Retinal pigment epithelial cell (primary cell): ENCODE data around the gene CLSTN2.
A peak's percentile ranks its signal among the peaks of the same experiment; 100 is the strongest.

ENCODE experiments used
- DNase-seq: peaks from one replicate; pipeline ENCODE4 v3.0.0-alpha.2; 2010; ENCODE audit warnings: low read depth
- H3K4me3 ChIP-seq: 2 replicates; pipeline ENCODE4 v1.5.1; 2011; ENCODE audit warnings: mild to moderate bottlenecking, low read length, control low read depth, moderate library complexity
- TF ChIP-seq, protein P1 (sequence below): conservative IDR thresholded peaks from 2 replicates; pipeline ENCODE4 v1.5.1; 2011; ENCODE audit warnings: low read depth, low read length, control low read depth, inconsistent platforms

CLSTN2 gene

DNA sequence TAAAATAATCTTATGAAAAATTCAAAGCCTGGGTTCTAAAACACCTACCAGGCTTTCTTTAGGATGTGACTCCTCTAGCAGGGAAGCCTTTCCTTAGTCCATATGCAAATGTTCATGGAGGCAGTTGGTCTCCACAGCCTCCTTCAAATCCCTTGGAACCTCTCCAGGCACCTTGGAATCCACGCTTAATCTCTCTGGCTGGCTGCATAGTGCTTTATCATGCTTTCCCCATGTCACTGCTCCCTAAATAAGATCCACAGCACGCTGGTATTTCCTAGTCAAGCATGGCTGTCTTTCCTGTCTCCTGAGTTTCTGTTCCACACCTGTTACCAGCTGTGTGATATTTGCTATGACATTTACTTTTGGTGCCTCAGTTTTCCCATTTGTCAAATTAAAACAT lies 71.3 kb downstream of the CLSTN2 start:
- TF ChIP-seq, protein P1, sequence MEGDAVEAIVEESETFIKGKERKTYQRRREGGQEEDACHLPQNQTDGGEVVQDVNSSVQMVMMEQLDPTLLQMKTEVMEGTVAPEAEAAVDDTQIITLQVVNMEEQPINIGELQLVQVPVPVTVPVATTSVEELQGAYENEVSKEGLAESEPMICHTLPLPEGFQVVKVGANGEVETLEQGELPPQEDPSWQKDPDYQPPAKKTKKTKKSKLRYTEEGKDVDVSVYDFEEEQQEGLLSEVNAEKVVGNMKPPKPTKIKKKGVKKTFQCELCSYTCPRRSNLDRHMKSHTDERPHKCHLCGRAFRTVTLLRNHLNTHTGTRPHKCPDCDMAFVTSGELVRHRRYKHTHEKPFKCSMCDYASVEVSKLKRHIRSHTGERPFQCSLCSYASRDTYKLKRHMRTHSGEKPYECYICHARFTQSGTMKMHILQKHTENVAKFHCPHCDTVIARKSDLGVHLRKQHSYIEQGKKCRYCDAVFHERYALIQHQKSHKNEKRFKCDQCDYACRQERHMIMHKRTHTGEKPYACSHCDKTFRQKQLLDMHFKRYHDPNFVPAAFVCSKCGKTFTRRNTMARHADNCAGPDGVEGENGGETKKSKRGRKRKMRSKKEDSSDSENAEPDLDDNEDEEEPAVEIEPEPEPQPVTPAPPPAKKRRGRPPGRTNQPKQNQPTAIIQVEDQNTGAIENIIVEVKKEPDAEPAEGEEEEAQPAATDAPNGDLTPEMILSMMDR = no peak
- peak; percentile 13 for DNase-seq
- H3K4me3 ChIP-seq = no peak overlapping the region

DNA sequence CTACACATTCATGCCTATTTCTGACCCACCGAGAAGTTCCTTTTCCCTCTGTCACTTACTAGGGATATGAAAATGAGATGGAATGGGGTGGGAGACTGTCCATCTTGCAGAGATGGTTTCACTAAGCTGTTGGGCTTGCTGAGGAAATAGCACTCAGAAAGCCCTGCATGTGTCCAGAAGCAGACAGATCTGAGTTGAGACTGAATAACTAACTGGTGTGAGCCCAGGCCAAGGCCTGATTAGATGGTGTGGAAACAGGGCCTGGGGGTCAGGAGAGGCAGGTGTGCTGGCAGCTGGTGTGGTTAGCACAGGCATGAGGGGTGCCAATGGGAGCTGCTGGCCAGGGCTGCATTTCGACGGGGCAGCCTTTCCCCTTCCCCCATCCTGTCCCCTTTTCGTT lies 72.1 kb downstream of the CLSTN2 start:
- TF ChIP-seq, protein P1 = no peak
- no peak overlapping the region for H3K4me3 ChIP-seq

DNA sequence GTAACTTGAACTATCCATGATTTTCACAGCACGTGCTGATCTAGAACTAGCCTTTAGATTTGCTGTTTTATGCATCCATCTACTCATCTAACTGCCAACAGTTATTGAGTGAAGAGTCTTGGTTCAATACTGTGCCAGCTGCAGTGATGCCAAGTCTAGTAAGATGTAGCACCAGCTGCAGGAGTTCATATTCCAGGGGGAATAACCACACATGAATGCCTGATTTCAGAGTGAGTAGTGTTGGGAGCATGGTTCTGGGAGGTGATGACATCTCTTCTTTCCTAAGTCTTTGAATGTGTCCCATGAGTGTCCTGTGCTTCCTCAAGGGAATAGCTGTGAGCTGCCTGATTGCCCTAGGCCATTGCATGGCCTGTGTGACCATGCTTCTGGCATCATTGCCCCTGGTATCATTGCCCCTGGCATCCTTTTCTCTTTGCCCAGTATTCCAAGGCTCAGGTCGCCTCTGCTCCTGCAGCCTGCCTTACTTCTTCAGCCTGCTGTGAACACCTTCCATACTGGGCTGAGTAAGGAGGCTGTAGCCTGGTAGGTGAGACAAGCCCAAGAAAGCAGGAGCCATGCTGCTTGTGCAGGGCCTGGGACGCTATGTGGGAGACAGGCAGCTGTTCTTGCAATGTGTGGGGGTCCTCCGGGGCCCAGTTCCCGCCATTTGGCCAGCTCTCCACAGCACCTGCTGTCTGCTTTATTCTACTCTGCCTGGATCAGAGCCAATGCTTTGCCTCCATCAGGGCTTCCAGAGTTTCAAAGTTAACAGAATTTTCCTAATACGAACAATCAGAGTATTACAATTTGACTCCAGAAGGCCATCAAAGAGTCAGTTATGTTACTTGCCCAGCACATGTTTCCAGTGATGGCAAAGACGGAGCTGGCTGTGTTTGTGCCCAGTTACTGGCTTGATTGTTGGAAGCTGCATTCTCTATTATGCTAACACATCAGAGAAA lies 73.2 kb downstream of the CLSTN2 start:
- DNase-seq = no peak

More for the DNA sequence above, 72.1 kb downstream of the CLSTN2 start:
- DNase-seq = no peak

DNA sequence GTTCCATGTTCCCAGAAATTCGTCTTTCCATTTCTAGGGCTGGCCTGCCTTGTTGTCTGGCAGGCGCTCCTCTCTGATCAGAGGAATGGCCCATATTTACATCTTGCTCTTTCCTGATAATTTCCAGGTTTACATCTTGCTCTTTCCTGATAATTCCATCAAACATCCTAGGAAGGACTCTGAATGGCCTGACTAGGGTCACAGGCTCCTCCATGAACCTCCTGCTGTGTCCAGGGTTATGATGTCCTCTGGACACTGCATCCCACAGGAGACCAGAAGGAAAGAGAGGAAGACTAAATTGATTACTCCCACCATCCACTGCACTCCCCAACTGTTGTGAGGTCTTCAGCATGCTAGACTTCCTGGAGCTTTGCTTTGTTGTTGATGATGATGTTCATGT lies 75.4 kb downstream of the CLSTN2 start:
- no peak for DNase-seq
- no peak overlapping the region for H3K4me3 ChIP-seq
- TF ChIP-seq, protein P1 = no peak

More for the DNA sequence above, 73.2 kb downstream of the CLSTN2 start:
- H3K4me3 ChIP-seq = no peak overlapping the region
- TF ChIP-seq, protein P1 = no peak

DNA sequence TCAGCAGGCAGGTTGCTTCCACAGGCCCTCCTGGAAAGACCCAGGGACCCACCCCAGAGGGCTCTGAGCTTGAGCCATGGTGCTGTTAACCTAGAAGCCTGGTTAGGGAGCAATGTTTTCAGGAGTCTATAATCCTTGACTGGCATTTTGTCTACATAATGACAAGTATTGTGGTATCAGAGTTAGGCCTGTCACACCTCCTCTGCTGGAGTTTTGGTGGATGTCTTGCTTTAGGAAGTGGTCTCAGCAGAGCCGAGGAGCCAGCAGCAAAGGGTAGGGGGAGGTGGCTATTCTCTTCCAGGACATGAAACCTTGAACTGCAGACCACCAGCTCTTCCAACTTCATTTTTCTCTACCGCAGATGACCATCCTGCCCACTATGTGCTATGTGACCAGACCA lies 76.1 kb downstream of the CLSTN2 start:
- no peak for DNase-seq
- H3K4me3 ChIP-seq = no peak overlapping the region
- TF ChIP-seq, protein P1 = no peak

DNA sequence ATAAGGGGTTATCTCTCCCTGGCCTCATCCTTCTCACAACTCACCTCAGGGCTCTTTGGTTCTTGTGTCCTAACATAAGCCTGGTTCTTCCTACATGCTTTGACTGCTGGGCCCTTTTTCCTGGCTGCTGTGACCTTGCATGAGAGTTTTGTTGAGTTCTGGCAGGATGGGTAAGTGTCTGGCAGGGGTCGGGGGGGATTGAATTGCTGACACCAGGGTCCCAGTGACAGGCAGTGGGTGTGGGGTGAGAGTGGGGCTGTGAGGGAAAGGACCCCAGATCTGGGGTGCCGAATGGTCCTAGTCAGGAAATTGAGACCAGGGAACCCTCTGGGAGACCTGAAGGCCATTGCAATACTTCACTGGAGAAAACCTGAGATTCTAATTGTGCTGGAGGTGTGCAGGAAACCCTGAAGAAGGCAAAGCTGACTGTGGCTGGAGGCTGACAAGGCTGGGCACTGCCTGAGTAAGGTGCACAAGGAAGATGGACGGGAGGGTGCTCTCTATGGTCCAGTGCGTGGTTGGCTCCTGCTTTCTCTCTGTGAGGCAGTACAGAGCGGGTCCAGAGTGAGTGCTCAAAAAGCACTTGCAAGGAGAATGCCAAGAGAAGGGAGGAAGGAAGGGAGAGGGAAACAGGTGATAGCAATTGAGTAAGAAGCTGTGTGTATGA lies 76.8 kb downstream of the CLSTN2 start:
- no peak overlapping the region for H3K4me3 ChIP-seq
- TF ChIP-seq, protein P1 = no peak
- DNase-seq = no peak

DNA sequence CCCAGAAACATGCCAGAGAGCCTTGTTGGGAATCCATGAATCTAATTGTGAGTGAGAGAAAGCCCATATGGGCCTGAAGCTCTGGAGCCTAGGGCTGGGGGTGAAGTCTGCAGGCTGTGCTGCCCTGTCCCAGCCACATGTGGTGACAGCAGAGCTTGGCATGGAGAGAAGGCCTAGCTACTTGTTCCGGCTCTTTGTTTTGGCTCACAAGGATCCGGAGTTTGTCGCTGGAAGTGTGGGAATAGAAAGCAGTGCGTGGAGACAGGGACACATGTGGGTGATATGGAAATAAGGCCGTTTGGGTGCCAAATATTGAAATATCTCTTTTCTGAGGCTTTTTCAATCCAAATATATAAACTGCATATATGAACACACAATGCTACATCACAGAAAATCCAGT lies 78.2 kb downstream of the CLSTN2 start:
- H3K4me3 ChIP-seq = no peak overlapping the region
- DNase-seq = no peak
- TF ChIP-seq, protein P1 = no peak
